ENCODE data around the gene C3orf33. TPM values are rescaled to one million over a fixed set of nuclear protein-coding genes. Genes with fewer than 3 reads are reported as not detected.

Gene C3orf33
- total and polyA plus RNA-seq, 9 of the 15 experiments (the other 6 are each of a cell fraction or from before 2014, with no cell fraction given): 4.1 to 10.2 (median 6.0) TPM

- TF ChIP-seq MGA (IDR thresholded peaks at IDR 0.05): no peak
- TF ChIP-seq, protein P1, sequence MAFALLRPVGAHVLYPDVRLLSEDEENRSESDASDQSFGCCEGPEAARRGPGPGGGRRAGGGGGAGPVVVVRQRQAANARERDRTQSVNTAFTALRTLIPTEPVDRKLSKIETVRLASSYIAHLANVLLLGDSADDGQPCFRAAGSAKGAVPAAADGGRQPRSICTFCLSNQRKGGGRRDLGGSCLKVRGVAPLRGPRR (CRISPR knock-in tag; IDR thresholded peaks at IDR 0.05): no peak
- TF ChIP-seq, protein P2, sequence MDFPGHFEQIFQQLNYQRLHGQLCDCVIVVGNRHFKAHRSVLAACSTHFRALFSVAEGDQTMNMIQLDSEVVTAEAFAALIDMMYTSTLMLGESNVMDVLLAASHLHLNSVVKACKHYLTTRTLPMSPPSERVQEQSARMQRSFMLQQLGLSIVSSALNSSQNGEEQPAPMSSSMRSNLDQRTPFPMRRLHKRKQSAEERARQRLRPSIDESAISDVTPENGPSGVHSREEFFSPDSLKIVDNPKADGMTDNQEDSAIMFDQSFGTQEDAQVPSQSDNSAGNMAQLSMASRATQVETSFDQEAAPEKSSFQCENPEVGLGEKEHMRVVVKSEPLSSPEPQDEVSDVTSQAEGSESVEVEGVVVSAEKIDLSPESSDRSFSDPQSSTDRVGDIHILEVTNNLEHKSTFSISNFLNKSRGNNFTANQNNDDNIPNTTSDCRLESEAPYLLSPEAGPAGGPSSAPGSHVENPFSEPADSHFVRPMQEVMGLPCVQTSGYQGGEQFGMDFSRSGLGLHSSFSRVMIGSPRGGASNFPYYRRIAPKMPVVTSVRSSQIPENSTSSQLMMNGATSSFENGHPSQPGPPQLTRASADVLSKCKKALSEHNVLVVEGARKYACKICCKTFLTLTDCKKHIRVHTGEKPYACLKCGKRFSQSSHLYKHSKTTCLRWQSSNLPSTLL (IDR thresholded peaks at IDR 0.05): no peak
- TF ChIP-seq ELK1 (CRISPR knock-in tag; IDR thresholded peaks at IDR 0.05): no peak
- no peak for TF ChIP-seq NFRKB (IDR thresholded peaks at IDR 0.05; ENCODE audit: low read depth)
- TF ChIP-seq GABPB2 (CRISPR knock-in tag; conservative IDR thresholded peaks at IDR 0.05): no peak
- TF ChIP-seq ZNF239 (CRISPR knock-in tag; IDR thresholded peaks at IDR 0.05): no peak
- no peak for TF ChIP-seq NCOA2 (IDR thresholded peaks at IDR 0.05; ENCODE audit: partially characterized antibody in 2 of 2)
- no peak for TF ChIP-seq NKRF (IDR thresholded peaks at IDR 0.05; ENCODE audit: borderline replicate concordance)
- TF ChIP-seq CC2D1A (IDR thresholded peaks at IDR 0.05): no peak
- no peak for TF ChIP-seq ERF (CRISPR knock-in tag; IDR thresholded peaks at IDR 0.05)
These were observed 15.7 kb downstream of the C3orf33 start (continued) for GRCh38 chr3:155790272-155790925.
